ENCODE measurements around the gene C13orf46.

GRCh38 chr13:113997845-113998751 lies 24.2 kb upstream of the C13orf46 start:
- TF ChIP-seq POLR2AphosphoS2 (IDR thresholded peaks at IDR 0.05; ENCODE audit: low read depth, low read length) (no peak), CTCF (IDR thresholded peaks at IDR 0.05 in 2 of 3, conservative IDR thresholded peaks at IDR 0.05 in 1 of 3; ENCODE audit: control insufficient read depth in 2 of 3, extremely low read depth in 1 of 3, insufficient read depth in 1 of 3, low read depth in 3 of 3, low read length in 3 of 3) (no peak)
